HG03442 (cell line): ENCODE results near the gene CDYL2.
A peak's percentile ranks its signal among the peaks of the same experiment; 100 is the strongest.
"Not testable (repeated sequence)": the region's sequence is repeated elsewhere in the genome, so short reads cannot be mapped to it uniquely, and the experiment has no call there.

Experiments
- ATAC-seq: cut with Tn5 transposase; IDR thresholded peaks from one replicate; pipeline ENCODE4 v1.9.1; 2021; ENCODE audit warnings: mild to moderate bottlenecking, moderate library complexity; ENCODE audit not compliant: unreplicated experiment

Gene CDYL2

DNA sequence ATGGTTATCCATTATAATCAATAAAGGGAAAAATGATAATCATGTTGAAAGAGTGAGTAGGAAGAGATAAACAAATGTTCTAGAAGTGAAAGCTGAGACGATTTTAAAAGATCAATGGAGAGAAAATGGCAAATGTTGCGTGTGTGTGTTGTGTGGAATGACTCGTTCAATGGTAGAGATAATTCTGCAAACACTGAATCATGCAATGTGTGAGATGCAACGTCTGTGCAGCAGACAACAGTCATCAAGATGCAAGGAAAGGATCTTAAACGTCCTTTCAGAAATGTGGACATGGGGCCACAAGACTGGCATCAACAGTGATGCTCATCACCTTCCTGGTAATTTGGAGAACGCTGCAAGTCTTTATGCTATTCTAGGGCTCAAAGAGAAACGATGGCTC lies 124.4 kb downstream of the CDYL2 start:
- ATAC-seq = no peak

- no peak for ATAC-seq
These were observed 129.5 kb downstream of the CDYL2 start for GRCh38 chr16:80674884-80675283.

DNA sequence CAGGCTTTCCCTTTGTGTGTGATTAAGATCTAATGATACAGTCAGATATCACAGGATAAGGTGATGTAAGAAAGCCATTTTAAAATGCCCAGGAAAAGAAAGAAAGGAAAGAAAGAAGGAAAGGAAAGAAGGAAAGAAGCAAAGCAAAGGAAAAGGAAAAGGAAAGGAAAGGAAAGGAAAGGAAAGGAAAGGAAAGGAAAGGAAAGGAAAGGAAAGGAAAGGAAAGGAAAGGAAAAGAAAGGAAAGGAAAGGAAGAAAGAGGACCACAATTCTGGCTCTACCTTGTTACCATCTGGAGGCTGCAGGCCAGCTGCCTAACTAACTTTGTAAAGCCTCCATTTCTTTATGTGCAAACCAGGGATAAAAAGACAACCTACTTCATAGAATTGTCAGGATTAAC lies 132.0 kb downstream of the CDYL2 start:
- no peak for ATAC-seq

DNA sequence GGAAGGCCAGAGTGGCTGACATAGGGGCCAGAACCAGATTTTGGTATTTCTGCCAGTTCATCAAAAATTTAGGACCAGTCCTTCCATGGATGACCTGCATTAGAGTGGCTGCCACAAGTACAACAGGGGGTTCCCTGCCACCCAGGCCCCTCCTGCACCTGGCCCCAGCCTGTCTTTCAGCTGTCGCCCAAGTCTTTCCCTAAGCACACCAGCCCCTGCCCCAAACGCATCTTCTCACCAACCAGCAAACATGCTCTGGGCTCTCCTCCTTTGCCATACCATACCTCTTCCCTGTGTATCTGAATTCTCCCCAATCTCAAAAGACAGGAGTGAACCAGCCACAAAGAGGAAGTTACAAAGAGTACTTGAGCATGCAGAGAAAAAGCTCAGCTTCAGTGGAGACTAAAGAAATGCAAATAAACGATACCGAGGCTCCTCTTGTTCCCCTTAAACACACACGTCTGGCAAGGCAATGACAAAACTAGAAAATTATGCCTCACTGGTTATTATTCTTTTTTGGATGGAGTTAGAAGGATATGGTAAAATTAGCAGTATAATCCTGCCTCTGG lies 133.0 kb downstream of the CDYL2 start:
- peak; percentile 43 for ATAC-seq

- no peak for ATAC-seq
These were observed 134.1 kb downstream of the CDYL2 start for GRCh38 chr16:80670170-80670865.

DNA sequence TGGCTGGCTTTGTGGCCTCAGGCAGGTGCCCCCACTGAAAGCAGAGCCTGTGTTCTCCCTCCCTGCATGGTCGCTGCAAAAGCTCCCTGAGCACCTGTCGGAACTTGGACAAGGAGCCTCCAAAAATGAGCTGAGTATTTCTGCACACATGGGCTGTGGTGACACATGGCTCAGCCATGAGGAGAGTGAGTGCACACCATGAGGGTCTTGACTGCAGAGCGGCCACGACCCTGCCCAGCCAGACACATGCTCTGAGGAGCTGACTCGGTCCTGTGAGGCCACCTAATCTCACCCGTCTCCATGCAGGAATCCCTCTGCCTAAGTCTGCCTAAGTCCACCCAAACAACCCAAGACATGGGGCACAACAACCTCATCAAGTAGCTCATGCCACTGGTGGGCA lies 134.7 kb downstream of the CDYL2 start:
- no peak for ATAC-seq

DNA sequence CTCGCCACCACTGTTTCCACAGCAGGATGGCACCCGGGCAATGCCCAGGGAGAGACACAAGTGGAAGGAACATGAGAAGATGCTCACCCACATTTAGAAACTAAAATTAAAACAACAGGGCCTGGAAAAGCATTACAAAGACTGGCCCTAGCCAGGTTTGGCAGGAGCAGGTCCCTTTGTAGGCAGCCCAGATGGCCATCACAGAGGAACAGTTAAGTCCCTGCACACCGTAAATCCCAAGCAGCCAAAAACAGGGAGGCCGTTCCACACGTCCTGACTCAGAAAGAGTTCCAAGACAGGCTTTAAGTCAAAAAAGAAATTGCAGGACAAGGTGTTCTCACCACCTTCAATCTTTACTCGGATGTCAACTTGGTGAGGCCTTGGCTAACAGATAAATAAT lies 136.5 kb downstream of the CDYL2 start:
- ATAC-seq = no peak

GRCh38 chr16:80667251-80667560 lies 137.2 kb downstream of the CDYL2 start:
- ATAC-seq = no peak

- ATAC-seq = no peak
These were observed 137.8 kb downstream of the CDYL2 start for GRCh38 chr16:80666378-80667250.

DNA sequence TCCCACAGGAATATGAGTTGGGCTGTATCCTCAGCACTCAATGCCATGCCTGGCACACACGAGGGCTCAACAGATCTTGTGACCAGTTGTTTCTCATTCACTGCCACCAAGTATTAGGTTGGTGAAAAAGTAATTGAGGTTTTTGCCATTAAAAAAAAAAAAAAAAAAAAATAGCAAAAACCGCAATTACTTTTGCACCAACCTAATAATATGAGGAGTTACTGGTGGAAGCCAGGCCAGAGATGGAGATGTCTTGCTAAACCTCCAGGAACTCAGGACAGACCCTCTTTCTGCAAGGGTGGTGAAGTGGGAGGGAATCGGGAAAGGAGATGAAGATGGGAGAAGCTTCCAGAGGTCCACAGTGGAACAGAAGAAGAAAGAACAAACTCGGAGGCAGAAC lies 139.0 kb downstream of the CDYL2 start:
- ATAC-seq = no peak

DNA sequence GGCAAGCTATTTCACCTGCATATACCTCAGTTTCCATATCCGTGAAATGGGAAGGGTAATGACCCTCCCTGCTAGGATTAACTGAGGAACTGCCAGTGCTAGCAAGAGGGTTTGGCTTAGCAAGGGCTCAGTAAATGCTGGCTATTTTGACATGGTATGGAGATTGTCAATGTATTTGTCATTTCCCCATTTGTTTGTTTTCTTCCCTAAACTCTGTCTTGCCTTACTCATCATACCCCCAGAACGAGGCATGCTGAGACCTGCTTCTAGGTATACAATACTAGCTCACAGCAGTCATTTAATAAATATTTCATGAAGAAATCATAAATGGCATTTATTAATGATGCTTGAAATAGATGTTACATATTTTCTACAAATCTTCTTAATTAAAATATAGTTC lies 139.6 kb downstream of the CDYL2 start:
- ATAC-seq = no peak

GRCh38 chr16:80664226-80664625 lies 140.2 kb downstream of the CDYL2 start:
- ATAC-seq = no peak

DNA sequence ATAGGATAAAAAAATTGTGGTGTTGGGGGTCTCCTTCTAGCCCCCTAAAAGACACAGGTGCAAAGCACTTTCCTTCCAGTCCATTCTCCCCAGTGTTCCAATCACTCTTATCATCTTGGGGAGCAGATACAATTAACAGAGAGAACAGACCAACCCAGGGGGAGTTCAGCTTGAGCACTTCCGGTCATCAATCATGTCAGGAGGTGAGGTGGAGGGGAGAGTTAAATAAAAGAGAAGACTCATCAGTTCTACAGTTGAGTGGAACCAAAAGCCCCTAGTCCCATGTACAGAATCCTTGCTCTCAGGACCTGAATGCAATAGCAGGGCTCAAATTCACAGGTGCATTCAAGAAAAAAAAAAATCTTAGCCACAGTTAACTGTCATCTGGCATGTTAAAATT lies 141.3 kb downstream of the CDYL2 start:
- ATAC-seq = no peak

DNA sequence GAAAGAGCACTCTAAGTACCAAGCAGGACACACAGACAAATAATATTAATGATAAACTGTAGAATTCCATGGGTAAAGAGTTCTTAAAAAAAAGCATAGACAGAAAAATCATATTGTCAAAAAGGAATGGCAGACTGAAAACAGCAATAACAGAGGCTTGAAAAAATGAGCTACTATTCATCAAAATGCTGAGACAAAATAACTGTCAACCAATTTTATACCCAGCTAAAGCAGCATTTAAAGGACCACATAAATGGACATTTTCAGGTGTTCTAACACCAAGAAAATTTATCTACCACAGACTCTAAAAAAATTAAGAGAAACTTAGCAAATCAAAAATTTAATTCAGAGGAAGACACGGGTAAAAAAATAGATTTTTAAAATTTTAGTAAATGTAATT lies 144.5 kb downstream of the CDYL2 start:
- ATAC-seq = no peak

DNA sequence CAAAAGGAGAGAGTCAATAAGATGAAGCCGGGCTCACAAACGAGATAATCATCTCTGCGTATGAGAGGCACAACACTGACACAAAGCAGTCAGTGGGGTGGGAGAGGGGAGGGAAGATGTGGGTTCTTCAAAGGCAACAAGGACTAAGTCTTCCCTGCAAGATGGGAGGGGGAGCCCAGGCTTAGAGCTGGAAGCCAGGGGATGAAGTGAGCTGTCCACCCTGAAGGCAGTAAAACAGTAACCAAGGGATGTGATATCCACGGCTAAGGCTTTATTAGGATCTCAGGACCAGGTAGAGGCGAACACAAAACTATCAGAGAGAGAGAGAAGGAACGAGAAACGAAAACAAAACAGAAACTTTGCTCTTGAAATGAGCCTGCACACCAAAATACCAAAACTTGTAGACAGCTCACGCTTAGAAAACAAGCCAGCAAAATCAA lies 147.7 kb downstream of the CDYL2 start:
- ATAC-seq = peak; percentile 98

- ATAC-seq = no peak
These were observed 148.2 kb downstream of the CDYL2 start for GRCh38 chr16:80656161-80656560.

DNA sequence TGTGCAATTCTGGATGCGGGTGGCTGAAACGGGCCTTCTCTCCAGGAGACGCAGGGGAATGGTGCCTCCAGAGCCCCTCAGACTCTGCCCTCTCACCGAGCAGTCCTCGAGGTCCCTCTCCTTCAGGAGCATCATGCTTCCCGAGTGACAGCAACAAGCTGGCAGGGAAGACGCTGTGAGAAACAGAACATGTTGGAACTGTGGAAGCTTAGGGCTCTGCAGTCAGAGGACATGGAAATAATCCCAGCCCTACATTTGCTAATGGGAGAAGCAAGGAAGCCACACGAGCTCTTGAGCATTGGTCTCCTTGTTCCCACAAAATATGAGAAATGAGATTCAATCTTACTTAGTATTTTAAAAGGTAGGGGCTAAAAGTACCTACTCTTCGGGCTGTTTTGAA lies 148.6 kb downstream of the CDYL2 start:
- no peak for ATAC-seq

GRCh38 chr16:80654094-80654862 lies 150.1 kb downstream of the CDYL2 start:
- ATAC-seq = no peak

- no peak for ATAC-seq
These were observed 152.0 kb downstream of the CDYL2 start for GRCh38 chr16:80652441-80652840.

DNA sequence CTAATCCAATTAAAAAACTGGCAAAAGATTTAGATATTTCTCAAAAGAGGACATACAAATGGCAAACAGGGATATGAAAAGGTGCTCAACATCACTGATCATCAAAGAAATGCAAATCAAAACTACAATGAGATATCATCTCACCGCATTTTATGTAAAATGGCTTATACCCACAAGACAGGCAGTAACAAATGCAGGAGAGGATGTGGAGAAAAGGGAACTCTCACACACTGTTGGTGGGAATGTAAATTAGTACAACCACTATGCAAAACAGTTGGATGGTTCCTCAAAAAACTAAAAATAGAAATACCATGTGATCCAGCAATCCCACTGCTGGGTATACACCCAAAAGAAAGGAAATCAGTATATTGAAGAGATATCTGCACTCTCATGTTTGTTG lies 154.1 kb downstream of the CDYL2 start:
- not testable (repeated sequence) for ATAC-seq

DNA sequence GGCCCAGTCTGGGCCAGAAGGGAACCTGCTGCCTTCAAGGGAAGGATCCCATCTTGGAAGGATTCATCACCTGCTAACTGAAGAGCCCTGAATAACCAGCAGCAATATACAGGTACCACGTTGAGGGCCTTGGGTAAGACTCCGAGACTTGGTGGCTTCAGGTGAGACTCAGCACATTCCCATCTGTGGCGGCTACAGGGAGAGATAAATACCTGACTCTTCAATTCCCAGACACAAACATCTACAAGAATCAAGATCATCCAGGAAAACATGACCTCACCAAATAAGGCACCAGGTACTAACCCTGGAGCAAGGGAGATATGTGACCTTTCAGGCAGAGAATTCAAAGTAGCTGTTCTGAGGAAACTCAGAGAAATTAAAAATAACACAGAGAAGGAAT lies 164.1 kb downstream of the CDYL2 start:
- no peak for ATAC-seq
